ENCODE measurements around the gene GPATCH2L.

The GPATCH2L gene

DNA sequence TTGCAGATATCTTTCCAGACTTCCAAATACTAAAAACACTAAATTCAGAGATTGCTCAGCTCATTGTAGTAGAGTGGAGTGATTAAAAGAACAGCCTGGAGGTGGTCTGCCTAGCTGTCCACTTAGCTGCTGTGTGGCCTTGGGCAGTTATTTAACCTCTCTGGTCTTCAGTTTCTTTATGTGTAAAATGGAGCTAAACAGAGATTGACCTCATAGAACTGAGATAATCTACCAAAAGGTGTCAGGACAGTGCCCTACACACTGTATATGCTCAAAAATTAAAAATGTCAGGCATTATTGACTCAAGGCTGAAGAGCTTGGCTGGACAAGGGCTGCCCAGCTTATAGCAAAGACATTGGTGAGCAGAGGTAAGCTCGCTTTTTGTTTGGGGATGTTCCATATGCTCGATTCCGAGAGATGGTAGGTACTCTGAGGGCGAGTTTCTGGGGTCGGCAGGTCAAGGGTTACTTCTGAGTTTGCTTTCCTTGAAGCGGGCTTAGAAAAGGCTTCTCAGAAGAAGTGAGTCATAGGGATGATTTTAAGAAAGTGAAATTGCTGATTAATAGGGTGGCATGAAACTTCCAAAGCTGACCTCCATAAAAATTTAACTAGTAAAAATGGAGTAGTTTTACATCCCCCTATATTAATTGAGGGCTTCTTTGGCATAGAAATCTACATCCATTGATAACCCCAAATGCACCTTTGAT is 107.5 kb downstream of the GPATCH2L start:
- H3K4me1 ChIP-seq (ENCODE audit: insufficient read depth, insufficient read length), result no peaks in the 10 kb centered on the region
- H3K9me3 ChIP-seq (ENCODE audit: insufficient read depth, low read length), result no peaks in the 10 kb centered on the region
- no peaks in the 10 kb centered on the region for H3K27me3 ChIP-seq (ENCODE audit: insufficient read depth, insufficient read length)
- H3K4me3 ChIP-seq (ENCODE audit: insufficient read length, low read depth), result no peak overlapping the region
- DNase-seq (ENCODE audit: low read depth, low spot score), result no peak
- TF ChIP-seq ZNF274 (IDR thresholded peaks at IDR 0.05; ENCODE audit: low read depth, low read length) (no peak), SUZ12 (IDR thresholded peaks at IDR 0.05; ENCODE audit: extremely low read depth, insufficient read depth, insufficient read length) (no peak), YY1 (IDR thresholded peaks at IDR 0.05; ENCODE audit: insufficient read depth, insufficient read length) (no peak)
- no peaks in the 10 kb centered on the region for H3K36me3 ChIP-seq (ENCODE audit: insufficient read depth, insufficient read length, low read length)
- no peak overlapping the region for H3K9ac ChIP-seq (ENCODE audit: insufficient read length, low read depth)

- Histone ChIP-seq H3K4me3 (ENCODE audit: insufficient read length, low read depth) (no peak overlapping the region), H3K9me3 (ENCODE audit: insufficient read depth, low read length) (no peaks in the 10 kb centered on the region), H3K36me3 (ENCODE audit: insufficient read depth, insufficient read length, low read length) (no peaks in the 10 kb centered on the region), H3K4me1 (ENCODE audit: insufficient read depth, insufficient read length) (no peaks in the 10 kb centered on the region), H3K9ac (ENCODE audit: insufficient read length, low read depth) (no peak overlapping the region), H3K27me3 (ENCODE audit: insufficient read depth, insufficient read length) (no peaks in the 10 kb centered on the region)
- no peak for TF ChIP-seq SUZ12 (IDR thresholded peaks at IDR 0.05; ENCODE audit: extremely low read depth, insufficient read depth, insufficient read length)
- no peak for TF ChIP-seq ZNF274 (IDR thresholded peaks at IDR 0.05; ENCODE audit: low read depth, low read length)
- no peak for TF ChIP-seq YY1 (IDR thresholded peaks at IDR 0.05; ENCODE audit: insufficient read depth, insufficient read length)
- no peak for DNase-seq (ENCODE audit: low read depth, low spot score)
Observed at GRCh38 chr14:76260749-76261148, 109.0 kb downstream of the GPATCH2L start.

GRCh38 chr14:76261371-76261811 is 109.7 kb downstream of the GPATCH2L start:
- peak; percentile 57 for DNase-seq (ENCODE audit: low read depth, low spot score)
- no peaks in the 10 kb centered on the region for H3K9me3 ChIP-seq (ENCODE audit: insufficient read depth, low read length)
- H3K4me3 ChIP-seq (ENCODE audit: insufficient read length, low read depth), result no peak overlapping the region
- no peaks in the 10 kb centered on the region for H3K36me3 ChIP-seq (ENCODE audit: insufficient read depth, insufficient read length, low read length)
- TF ChIP-seq SUZ12 (IDR thresholded peaks at IDR 0.05; ENCODE audit: extremely low read depth, insufficient read depth, insufficient read length) (no peak), YY1 (IDR thresholded peaks at IDR 0.05; ENCODE audit: insufficient read depth, insufficient read length) (no peak), ZNF274 (IDR thresholded peaks at IDR 0.05; ENCODE audit: low read depth, low read length) (no peak)
- H3K27me3 ChIP-seq (ENCODE audit: insufficient read depth, insufficient read length), result no peaks in the 10 kb centered on the region
- H3K9ac ChIP-seq (ENCODE audit: insufficient read length, low read depth), result no peak overlapping the region
- no peaks in the 10 kb centered on the region for H3K4me1 ChIP-seq (ENCODE audit: insufficient read depth, insufficient read length)

- Histone ChIP-seq H3K27me3 (ENCODE audit: insufficient read depth, insufficient read length) (no peaks in the 10 kb centered on the region), H3K4me1 (ENCODE audit: insufficient read depth, insufficient read length) (no peaks in the 10 kb centered on the region), H3K4me3 (ENCODE audit: insufficient read length, low read depth) (no peak overlapping the region), H3K36me3 (ENCODE audit: insufficient read depth, insufficient read length, low read length) (no peaks in the 10 kb centered on the region), H3K9ac (ENCODE audit: insufficient read length, low read depth) (no peak overlapping the region), H3K9me3 (ENCODE audit: insufficient read depth, low read length) (no peaks in the 10 kb centered on the region)
- no peak for DNase-seq (ENCODE audit: low read depth, low spot score)
- TF ChIP-seq SUZ12 (IDR thresholded peaks at IDR 0.05; ENCODE audit: extremely low read depth, insufficient read depth, insufficient read length), result no peak
- TF ChIP-seq YY1 (IDR thresholded peaks at IDR 0.05; ENCODE audit: insufficient read depth, insufficient read length), result no peak
- TF ChIP-seq ZNF274 (IDR thresholded peaks at IDR 0.05; ENCODE audit: low read depth, low read length), result no peak
Observed at GRCh38 chr14:76262641-76263040, 110.9 kb downstream of the GPATCH2L start.
